SK-MEL-5 (cell line): ENCODE data around the gene DNAI1. TPM values are rescaled to one million over a fixed set of nuclear protein-coding genes. Genes with fewer than 3 reads are reported as not detected.
"Not testable (repeated sequence)": the region's sequence is repeated elsewhere in the genome, so short reads cannot be mapped to it uniquely, and the experiment has no call there.

Source experiments
- DNase-seq: peaks from one replicate; pipeline ENCODE4 v3.0.0-alpha.2; 2016; ENCODE audit warnings: low read depth, low spot score
- in situ Hi-C: cut with HindIII; loops from 2 replicates; pipeline ENCODE4 v1.10.0; 2016; ENCODE audit warnings: low sequenced_read_pairs, high pct_unique_total_duplicates, low pct_unique_long_range_greater_than_20kb
- total RNA-seq: library from RNA; depleted of rRNA; stranded (reverse); fragments of >200 nt; shearing (Covaris generic); gene quantifications from 2 replicates; pipeline ENCODE4 v1.2.3, GENCODE V29; 2014

DNAI1 gene
- total RNA-seq, 1 experiment from 2014 or later, result 0.77 TPM

DNA sequence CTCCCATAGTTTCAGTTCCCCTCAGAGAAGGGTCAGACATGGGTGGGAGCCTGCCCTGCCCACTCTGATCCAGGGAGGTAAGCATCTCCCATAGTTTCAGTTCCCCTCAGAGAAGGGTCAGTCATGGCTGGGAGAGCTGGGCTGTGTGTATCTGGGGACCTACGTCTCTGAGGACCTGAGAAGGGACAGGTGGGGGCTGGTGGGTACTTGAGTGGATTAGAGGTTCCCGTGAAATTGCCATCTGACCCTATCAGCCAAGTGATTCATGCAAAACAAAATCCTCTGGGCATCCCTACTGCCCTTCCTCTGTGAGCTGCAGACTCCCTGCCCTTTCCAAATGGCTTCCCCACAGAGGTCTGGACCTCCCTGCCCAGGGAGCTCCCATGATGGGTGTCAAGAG lies 60.3 kb downstream of the DNAI1 start:
- in situ Hi-C loops, result no loop called here
- DNase-seq, result no peak

DNA sequence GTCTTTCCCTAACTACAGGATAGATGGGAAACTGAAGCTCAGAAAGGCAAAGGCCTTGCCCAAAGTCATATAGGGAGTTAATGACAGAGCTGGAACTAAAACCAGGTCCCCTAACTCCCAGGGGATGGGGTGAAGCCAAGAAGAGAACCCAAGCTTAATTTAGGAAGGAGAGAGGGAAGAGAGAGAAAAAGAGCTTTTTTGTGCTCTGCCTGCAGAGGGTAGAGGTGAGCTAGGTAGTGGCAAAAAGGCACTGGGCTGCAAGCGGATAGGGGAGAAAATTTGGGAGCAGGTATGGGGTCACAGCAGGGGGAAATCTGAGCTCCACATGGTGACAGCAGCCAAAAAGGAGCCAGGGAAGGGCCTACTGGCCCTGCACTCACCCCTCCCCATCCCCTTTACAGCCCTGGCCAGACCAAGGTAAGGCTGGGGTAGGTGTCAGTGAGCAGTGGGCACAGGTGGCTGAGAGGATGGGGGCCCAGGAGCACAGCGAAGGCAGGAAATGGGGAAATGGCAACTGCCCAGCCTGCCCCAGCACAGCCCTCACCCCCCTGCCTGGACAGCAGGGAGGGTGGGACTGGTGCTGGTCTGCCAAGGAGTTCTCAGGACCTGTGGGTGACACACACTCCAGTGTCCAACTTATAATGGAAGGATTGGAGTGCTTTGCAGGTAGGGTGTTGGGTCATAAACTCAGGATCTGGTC lies 60.9 kb downstream of the DNAI1 start:
- in situ Hi-C loops, result no loop called here
- DNase-seq, result no peak

DNA sequence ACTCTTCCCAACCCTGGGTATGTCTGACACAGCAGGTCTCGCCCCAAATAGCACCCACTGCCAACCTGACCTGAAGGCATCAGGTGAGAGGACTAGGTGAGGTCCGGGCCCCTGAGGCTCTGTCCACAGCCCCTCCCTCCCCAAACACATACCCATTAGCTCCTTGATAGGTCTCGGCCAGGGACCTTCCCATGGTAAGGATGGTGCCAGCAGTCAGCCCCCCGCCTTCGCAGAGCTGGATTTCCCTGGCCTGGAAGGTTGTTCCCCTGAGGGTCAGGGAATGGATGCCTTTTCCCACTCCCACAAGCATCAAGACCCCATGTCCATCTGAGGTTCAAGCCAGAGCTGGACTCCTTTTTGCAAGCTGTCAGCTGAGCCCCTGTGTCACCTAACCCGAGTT lies 61.5 kb downstream of the DNAI1 start:
- no peak for DNase-seq
- in situ Hi-C loops, result no loop called here

DNA sequence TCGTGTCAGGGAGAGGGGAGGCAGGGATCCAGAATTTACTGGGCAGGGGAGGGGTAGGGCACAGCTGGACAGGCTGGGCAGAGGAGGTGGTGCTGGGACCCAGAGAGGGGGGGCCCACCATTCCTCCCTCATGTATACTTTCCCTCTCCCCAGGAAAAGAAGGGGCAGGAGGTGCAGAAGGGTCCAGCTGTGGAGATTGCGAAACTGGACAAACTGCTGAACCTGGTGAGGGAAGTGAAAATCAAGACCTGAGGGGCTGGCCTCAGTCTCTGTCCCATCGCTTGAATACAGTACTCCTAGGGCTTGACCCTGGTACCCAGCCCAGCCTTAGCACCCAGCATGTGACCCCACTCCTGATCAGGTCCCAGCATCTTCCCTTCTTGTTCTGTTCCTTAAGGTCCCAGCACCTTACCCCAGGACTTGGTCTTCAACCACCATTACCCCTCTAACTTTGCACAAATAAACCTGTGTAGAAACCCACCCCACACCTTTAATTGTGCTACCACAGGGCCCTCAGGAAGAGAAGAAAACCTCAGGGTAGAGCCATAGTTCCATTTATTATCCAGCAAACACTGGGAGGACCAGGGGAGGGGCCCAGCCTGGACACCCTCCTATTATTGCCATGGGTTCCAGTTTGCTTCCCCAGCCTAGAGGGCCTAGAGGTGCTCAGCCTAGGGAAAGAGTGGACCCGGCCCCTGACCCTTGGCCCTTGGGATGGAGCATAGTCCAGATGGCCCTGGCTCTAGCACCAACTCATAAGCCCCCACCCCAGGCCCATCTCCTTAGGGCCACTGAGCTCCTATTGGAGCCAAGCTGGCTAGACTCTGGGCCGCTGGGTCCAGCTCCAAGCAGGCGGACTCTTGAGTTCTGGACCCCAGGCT lies 62.1 kb downstream of the DNAI1 start:
- in situ Hi-C loops, result no loop called here
- no peak for DNase-seq

DNA sequence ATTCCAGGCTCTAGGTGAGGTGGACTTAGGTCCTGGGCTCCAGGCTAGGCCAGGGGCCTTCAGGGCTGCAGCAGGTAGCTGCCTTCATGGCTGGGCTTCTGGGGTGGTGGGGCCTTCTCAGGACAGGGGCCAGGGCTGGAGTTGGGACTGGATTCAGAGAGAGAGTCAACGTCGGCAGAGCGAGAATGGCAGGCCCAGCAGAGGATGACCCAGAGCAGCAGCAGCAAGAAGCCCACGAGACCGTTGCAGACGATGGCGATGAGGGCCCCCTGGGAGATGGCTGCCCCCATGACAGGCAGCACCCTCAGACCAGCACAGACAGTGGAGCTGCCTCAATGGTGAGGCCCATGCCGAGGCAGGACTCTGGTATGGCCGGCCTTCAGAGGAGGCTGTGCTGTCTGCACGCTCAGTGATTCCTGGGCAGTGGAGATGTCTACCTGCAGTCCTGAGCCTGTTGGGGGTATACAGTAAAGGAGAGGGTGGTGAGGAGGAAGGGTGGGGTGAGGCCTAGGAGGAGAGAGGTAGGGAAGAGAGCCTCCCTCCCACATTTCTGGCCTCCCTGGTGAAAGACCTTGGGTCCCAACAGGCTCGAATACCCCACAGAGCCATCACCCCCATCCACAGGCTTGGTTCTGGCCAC lies 62.9 kb downstream of the DNAI1 start:
- in situ Hi-C loops, result no loop called here
- DNase-seq, result no peak

DNA sequence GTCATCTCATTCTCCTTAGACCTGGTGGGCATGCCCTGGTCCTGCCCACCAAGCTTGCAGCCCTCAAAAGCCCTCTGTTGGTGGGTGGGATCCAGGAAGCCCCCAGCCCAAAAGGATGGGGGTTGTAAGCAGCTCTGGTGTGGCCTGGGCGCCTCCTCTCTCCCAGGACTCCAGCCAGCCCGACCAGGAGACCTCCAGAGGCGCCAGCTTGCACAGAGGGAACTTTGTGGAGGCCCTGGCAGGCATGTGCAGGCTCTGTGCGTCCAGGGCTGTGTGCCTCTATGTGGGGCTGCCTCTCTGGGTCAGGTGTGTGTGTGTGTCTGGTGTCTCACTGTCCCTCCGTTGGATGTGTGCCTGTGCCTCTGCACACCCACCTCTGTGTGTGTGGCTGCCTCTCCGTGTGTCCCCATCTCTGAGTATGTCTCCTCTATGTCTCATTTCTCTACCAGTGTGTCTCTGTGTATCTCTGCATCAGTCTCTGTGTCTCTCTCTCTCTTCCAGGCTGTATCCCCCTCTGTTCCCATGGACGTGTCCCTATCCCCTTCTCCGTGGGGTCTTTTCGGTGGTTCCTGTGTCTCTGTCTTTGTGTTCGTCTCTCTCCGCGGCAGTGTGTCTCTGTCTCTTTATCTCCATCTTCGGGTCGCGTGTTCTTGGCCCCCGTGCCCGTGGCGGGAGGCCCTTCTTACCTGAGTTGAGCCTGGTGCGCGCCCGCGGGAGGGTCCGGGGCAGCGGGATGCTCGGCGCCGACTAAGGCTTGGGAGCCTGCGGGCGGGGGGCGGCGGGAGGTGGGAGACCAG lies 63.7 kb downstream of the DNAI1 start:
- DNase-seq, result no peak
- in situ Hi-C loops, result no loop called here

DNA sequence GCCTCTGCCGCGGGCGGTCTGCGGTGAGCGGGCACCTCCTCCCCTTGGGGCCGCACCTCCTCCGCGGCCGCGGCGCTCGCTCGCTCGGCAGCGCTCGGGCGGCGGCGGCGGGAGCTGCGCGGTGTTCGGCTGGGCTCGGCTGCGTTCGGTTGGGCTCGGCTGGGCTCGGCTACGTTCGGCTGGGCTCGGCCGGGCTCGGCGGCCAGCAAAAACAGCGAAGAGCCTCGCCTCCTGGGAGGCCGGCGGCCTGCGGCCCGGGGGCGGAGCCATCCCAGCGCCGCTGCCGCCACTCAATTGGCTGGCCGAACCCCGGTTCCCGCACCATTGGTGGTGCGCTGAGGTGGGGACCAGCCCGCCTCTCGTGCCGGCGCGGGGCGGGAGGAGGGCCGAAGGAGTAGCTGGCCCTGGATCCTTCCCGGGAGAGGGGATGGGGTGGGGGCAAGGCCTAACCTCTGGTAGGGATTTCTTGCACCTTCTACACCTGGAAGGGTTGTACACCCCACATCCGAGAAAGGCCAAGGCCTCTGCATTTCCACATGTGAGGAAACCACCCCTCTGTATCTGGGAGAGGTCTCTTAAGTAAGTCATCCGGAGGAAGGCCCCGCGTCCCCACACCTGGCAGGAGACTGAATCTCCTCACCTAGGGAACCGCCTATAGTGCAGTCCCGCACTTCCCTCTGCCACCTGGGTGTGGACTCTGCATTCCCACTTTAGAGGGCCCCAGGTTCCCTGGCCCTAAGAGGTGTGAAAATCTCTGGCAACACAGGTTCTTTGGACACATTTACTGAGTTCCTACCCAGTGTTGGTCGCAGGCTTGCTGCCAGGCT lies 64.6 kb downstream of the DNAI1 start, which contains the start of gene ENHO:
Gene ENHO (minus strand): TSS at position 20 of the 827 bp plus-strand sequence. CDS start 1,295 bp downstream, outside the sequence.
- in situ Hi-C loops, result no loop called here
- DNase-seq, result peak; percentile 78

DNA sequence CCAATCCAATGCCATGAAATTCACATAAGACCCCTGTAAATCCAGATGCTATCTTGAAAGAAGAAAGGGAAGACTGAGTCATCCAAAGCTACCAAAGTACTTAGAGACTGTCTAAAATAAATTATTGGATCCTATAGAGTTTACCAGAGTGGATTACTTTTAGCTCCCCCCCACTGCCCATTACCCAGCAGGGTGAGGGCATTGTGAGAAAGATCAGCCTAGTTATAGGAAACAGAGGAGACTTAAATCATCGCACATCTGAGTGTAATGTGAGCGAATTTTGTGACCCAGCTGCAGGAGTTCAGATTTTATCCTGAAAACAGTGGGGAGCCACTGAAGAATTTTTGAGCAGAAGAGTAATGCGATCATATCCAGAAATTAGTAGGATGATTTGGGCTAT lies 65.7 kb downstream of the DNAI1 start:
- in situ Hi-C loops, result no loop called here
- no peak for DNase-seq

DNA sequence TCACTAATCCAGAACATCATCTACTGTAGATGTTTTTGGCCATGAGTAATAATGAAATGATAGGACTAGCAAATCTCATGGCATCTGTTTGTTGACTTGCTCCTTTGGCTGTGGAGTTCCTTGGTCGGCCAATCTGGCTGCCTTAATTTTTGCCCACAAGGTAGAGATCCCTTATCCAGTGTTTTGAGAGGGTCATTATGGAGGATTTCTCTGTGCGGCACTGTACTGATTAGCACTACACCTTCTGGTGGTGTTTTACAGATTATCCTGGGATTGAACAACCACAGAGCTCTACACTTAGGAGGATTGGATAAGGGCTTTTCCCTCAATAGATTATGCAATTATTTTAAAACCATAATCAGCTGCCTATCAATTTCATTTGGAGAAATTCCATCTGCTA lies 67.4 kb downstream of the DNAI1 start:
- in situ Hi-C loops, result no loop called here
- DNase-seq, result no peak

DNA sequence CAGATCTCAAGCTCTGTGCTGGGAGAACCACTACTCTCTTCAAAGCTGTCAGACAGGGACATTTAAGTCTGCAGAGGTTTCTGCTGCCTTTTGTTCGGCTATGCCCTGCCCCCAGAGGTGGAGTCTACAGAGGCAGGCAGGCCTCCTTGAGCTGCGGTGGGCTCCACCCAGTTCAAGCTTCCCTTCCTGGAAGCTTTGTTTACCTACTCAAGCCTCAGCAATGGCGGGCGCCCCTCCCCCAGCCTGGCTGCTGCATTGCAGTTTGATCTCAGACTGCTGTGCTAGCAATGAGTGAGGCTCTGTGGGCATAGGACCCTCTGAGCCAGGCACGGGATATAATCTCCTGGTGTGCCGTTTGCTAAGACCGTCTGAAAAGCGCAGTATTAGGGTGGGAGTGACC lies 73.4 kb downstream of the DNAI1 start:
- in situ Hi-C loops, DNase-seq: not testable (repeated sequence)

DNA sequence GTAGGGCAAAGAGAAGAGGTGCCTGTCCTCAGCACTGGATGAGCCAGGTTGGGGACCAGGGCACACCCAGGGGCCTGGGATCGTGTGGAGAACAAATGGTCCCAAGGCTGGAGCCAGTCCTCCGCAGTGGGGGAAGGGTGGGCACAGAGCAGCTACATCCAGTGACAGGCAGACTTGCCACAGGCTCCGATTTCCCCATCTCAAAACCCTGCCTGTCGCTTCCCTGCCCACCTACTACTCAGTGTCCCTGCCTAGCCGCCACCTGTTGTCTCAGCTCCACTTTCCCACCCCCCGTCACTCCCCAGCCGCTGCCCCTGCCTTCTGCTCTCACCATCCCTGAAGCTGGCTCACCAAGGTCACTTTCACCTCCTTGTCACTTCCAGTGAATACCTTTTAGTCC lies 78.1 kb downstream of the DNAI1 start:
- DNase-seq, result no peak
- in situ Hi-C loops, result no loop called here

DNA sequence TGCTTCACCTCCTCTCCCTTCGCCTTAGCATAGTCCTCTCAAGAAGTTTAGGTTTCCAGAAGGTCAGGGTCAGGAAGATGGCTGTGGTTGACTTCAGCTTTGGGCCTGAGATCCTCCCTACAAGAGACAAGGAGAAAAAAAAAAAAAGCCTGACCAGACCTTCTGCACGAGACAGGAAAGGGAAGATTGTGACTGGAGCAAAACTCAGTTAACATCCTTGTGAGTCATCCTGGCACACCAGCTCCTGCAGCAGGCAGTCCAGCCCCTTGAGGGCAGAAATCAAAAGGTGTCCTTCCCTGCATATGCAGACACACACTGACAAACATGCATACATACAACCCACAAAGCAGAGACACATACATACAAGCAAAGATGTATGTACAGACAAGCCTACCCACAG lies 82.2 kb downstream of the DNAI1 start:
- in situ Hi-C loops, result no loop called here
- peak; percentile 56 for DNase-seq

DNA sequence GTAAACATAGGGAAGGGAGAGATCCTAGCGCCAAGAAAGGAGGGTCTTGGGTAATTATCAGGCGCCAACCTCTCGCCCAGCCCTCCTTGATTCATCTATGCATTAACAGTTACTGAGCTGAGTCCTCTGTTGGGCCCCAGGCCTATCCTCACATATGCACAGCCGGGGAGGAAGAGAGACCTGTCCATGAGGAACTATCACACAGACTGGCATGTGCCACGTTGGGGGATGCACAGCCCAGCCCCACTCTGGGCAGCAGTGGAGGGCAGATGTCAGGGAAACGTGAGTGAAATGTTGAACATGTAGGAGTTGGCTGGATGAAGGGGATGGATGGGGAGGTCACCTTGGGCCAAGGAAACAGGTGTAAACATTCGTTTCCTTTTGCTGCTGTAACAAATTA lies 82.9 kb downstream of the DNAI1 start:
- DNase-seq, result no peak
- in situ Hi-C loops, result no loop called here

DNA sequence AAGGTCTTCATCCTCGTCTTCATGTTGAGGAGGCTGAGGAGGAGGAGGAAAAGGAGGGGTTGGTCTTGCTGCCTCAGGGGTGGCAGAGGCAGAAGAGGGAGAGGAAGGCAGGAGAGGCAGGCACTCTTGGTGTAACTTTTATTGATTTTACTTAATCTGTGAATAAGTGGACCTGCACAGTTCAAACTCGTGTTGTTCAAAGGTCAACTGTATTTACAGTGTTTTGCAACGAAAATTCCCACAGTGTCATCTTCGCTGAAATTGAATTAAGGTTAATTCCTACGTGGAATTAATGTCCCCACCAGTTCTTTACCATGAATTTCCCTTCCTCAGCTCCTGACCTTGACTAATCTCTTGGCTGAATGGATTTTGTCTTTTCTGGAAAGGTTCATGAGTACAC lies 85.4 kb downstream of the DNAI1 start:
- in situ Hi-C loops, result no loop called here
- DNase-seq, result no peak

DNA sequence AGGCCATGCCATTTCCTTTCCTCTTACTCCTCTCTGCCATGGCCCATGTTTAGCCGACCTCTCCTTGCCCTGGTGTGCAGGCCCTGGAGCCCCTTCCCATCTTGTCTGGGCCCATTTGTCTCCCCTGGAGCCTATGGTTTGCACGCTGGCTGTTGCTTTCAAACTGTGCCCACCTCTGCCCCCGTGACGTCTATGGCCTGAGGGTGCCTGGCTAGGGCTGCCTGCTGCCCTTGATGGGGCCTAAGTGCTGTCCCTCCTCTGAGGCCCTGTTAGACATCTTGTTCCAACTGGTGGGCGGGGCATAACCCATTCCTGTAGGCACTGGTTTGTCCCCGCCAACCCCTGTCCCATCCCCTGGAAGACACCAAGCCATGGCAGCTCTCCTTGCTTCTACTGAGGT lies 86.9 kb downstream of the DNAI1 start:
- no peak for DNase-seq
- in situ Hi-C loops, result no loop called here

DNA sequence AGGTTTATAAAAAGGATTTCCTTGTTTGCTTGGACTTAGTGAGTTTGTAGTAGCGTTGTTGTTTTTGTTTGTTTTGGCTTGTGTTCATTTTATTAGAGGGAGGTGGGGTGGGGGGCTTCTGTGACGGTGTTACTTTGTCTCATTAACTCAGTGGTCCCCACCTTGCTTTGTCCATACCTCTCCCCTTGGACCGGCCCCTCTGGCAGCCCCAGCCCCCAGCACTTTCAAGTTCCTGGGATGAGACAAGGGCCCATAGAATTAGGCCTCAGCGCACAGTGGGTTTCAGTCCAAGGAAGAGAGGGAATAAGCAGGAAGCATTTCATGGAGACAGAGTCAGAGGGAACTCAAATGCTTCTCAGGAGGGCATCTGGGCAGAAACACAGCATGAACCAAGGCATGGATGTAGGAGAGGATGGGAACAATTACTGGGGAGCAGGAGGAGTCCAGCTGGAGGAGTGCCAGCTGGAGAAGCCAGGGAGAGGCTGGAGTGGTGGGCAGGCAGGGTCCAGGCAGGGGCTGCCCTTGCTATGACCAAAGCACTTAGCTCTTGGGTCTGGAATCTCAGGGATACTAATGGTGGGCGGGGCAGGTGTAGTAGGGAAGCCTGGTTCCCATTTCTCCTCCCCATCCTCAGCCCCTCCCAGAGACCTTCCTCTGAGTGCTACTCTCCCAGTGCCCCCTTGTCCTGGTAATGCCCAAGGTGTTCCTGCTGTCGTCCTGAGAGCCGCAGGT lies 87.7 kb downstream of the DNAI1 start:
- in situ Hi-C loops, result no loop called here
- DNase-seq, result no peak
